ENCODE measurements around the gene ANKEF1. TPM values are rescaled to one million over a fixed set of nuclear protein-coding genes. Genes with fewer than 3 reads are reported as not detected.

The ANKEF1 gene
- total RNA-seq, 1 experiment from 2014 or later, result 8.3 TPM

DNA sequence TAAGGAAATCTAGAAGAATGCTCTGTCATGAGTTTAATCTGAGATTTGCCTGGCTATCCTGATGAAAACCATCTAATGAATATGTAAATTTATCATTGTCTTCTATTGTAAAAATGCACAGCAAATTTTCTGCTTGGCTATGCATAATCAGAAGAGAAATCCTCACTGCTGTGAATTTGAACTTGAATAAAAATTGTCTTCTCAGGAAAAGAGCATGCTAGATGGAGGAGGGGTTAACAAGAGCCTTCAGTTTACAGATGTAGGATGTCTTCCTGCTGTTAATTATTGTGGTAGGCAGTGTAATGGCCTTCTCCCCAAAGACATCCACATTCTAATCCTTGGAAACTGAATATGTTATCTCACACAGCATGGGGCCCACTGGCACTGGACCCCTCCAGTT is 45.8 kb downstream of the ANKEF1 start:
- H3K9me3 Mint-ChIP-seq, result no peaks in the 10 kb centered on the region; a peak in 1 of 5 replicates
- H2BK12ac ChIP-seq (ENCODE audit: insufficient read length, low read depth, low read length), result no peak overlapping the region
- no peak overlapping the region for H3K4me3 Mint-ChIP-seq
- no peak overlapping the region for H3K18ac ChIP-seq (ENCODE audit: insufficient read length, low read depth, low read length)
- no peaks in the 10 kb centered on the region for H4K20me1 ChIP-seq (ENCODE audit: control insufficient read depth, insufficient read depth, insufficient read length)
- no peak overlapping the region for H2AK5ac ChIP-seq (ENCODE audit: insufficient read length, low read length)
- H3K4me1 Mint-ChIP-seq, result peaks cover 3% of the 10 kb centered on the region in 2 experiments; a peak in 2 of 4 replicates
- no peak overlapping the region for H3K23ac ChIP-seq (ENCODE audit: insufficient read length, low read depth, low read length)
- no peak overlapping the region for H4K5ac ChIP-seq (ENCODE audit: insufficient read length, low read depth, low read length)
- no peak overlapping the region for H3K27ac Mint-ChIP-seq
- no peaks in the 10 kb centered on the region for H3K4me1 ChIP-seq (ENCODE audit: insufficient read depth, low read length)
- no peaks in the 10 kb centered on the region for H3K79me1 ChIP-seq (ENCODE audit: insufficient read depth, low read depth, low read length, poor library complexity, severe bottlenecking)
- no peak overlapping the region for H3T11ph ChIP-seq (ENCODE audit: low read length)
- no peaks in the 10 kb centered on the region; the same call in 1 of the 2 replicates for H3K27me3 Mint-ChIP-seq (ENCODE audit: low read depth)
- H3K79me2 ChIP-seq (ENCODE audit: insufficient read depth, low read length), result no peaks in the 10 kb centered on the region
- TF ChIP-seq, protein P1, sequence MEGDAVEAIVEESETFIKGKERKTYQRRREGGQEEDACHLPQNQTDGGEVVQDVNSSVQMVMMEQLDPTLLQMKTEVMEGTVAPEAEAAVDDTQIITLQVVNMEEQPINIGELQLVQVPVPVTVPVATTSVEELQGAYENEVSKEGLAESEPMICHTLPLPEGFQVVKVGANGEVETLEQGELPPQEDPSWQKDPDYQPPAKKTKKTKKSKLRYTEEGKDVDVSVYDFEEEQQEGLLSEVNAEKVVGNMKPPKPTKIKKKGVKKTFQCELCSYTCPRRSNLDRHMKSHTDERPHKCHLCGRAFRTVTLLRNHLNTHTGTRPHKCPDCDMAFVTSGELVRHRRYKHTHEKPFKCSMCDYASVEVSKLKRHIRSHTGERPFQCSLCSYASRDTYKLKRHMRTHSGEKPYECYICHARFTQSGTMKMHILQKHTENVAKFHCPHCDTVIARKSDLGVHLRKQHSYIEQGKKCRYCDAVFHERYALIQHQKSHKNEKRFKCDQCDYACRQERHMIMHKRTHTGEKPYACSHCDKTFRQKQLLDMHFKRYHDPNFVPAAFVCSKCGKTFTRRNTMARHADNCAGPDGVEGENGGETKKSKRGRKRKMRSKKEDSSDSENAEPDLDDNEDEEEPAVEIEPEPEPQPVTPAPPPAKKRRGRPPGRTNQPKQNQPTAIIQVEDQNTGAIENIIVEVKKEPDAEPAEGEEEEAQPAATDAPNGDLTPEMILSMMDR (conservative IDR thresholded peaks at IDR 0.05), result no peak
- DNase-seq, result no peak
- H2BK20ac ChIP-seq (ENCODE audit: low read depth, low read length, poor library complexity, severe bottlenecking), result no peak overlapping the region
- no peak overlapping the region for H4K8ac ChIP-seq (replicated peaks; ENCODE audit: insufficient read length, low read depth, low read length)
- H3K56ac ChIP-seq (ENCODE audit: insufficient read length, low read depth, low read length), result no peak overlapping the region
- no peak overlapping the region for H2BK120ac ChIP-seq (ENCODE audit: low read depth, low read length, poor library complexity, severe bottlenecking)
- no peak overlapping the region for H3K4me2 ChIP-seq (ENCODE audit: insufficient read depth, insufficient read length, low read length)
- H3K9ac ChIP-seq (ENCODE audit: extremely low read depth, insufficient read length, low read length), result no peak overlapping the region
- H3K23me2 ChIP-seq (ENCODE audit: insufficient read length, low read depth, low read length, poor library complexity, severe bottlenecking), result no peaks in the 10 kb centered on the region
- H3K4ac ChIP-seq (ENCODE audit: low read depth, low read length), result no peak overlapping the region
- H3K36me3 Mint-ChIP-seq (ENCODE audit: insufficient read depth in 1 of 3, low read depth in 3 of 3), result no peaks in the 10 kb centered on the region
- H2BK15ac ChIP-seq (ENCODE audit: low read depth, low read length), result no peak overlapping the region
- H4K91ac ChIP-seq (ENCODE audit: insufficient read length, low read depth, low read length), result no peak overlapping the region
- H2AFZ ChIP-seq (ENCODE audit: low read length), result no peak overlapping the region
- no peaks in the 10 kb centered on the region for H3K27me3 ChIP-seq (ENCODE audit: insufficient read depth, low read length)
- no peaks in the 10 kb centered on the region for H3K9me3 ChIP-seq (ENCODE audit: control insufficient read depth, low read depth, low read length)
- H3K14ac ChIP-seq (ENCODE audit: insufficient read depth, low read length), result no peak overlapping the region
- H3K27ac ChIP-seq (ENCODE audit: insufficient read length, low read depth, low read length), result no peak overlapping the region
- no peak overlapping the region for H2BK5ac ChIP-seq (ENCODE audit: insufficient read length, low read length)

All from H9 (cell line).